Spleen (tissue), 7 donors: ENCODE measurements around the gene GREB1L.

Experiments
- POLR2A ChIP-seq, 3 donors: fragments of 450-650 bp; IDR thresholded peaks; one replicate each; pipeline ENCODE4 v1.5.1; 2017; ENCODE audit warnings: antibody characterized with exemption in 3 of 3, mild to moderate bottlenecking in 1 of 3
- TF ChIP-seq, protein P1 (sequence below), 11 experiments: fragments of 200-600 bp in 7 of 11; fragments of 450-650 bp in 4 of 11; sonication (generic) in 4 of 11; IDR thresholded peaks in 8 of 11; conservative IDR thresholded peaks in 3 of 11; 1 replicate in 7 of 11; 2 replicates in 4 of 11; pipeline versions ENCODE4 v1.4.0 to v1.8.0; 2016 to 2021; ENCODE audit warnings: antibody characterized with exemption in 11 of 11, inconsistent platforms in 4 of 11, mild to moderate bottlenecking in 1 of 11
- donor health status: DM: no; HTN: no; CAD: no; lungs with moderate emphysema.
- donor health status: DM: no; HTN: no; CAD: no.
- donor health status: DM: no; HTN: no; CAD: no.

DNA sequence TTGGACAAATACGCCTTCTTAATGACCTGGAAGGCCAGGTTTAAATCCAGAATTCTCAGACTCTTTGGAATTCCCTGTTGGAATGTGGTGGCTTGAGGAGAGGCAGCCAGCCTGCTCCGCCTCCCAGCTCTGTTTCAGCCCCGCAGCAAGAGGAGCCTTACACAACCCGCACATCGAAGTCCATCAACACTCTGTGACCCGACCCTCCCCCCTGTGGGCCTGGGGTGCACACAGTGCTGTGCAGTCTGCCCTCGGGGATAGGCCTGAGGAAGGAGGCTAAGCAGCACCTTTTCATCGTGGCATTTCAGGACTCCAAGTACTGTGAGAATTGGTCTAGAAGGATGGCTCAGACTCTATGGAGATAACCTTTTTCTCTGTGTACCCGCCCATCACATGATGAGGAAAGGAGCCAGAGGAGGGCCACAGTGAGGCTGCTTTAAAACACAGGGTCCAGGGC lies 73.7 kb downstream of the GREB1L start:
- TF ChIP-seq, protein P1, sequence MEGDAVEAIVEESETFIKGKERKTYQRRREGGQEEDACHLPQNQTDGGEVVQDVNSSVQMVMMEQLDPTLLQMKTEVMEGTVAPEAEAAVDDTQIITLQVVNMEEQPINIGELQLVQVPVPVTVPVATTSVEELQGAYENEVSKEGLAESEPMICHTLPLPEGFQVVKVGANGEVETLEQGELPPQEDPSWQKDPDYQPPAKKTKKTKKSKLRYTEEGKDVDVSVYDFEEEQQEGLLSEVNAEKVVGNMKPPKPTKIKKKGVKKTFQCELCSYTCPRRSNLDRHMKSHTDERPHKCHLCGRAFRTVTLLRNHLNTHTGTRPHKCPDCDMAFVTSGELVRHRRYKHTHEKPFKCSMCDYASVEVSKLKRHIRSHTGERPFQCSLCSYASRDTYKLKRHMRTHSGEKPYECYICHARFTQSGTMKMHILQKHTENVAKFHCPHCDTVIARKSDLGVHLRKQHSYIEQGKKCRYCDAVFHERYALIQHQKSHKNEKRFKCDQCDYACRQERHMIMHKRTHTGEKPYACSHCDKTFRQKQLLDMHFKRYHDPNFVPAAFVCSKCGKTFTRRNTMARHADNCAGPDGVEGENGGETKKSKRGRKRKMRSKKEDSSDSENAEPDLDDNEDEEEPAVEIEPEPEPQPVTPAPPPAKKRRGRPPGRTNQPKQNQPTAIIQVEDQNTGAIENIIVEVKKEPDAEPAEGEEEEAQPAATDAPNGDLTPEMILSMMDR (IDR thresholded peaks at IDR 0.05 in 8 of 11, conservative IDR thresholded peaks at IDR 0.05 in 3 of 11): no peak
- TF ChIP-seq POLR2A (IDR thresholded peaks at IDR 0.05): no peak
